ENCODE data around the gene EGF. TPM values are rescaled to one million over a fixed set of nuclear protein-coding genes. Genes with fewer than 3 reads are reported as not detected.
"Not testable (repeated sequence)": the region's sequence is repeated elsewhere in the genome, so short reads cannot be mapped to it uniquely, and the experiment has no call there.

Gene EGF
- total and polyA plus RNA-seq, 5 donors from 2014 or later = 2.1 TPM; not detected in 4

GRCh38 chr4:110032603-110033002, 119.9 kb downstream of the EGF start:
- Histone ChIP-seq H3K9me3 (ENCODE audit: control insufficient read depth in 2 of 2, low read length in 2 of 2) (no peaks in the 10 kb centered on the region), H3K27me3 (ENCODE audit: control insufficient read depth, insufficient read depth, low read length) (peaks cover 6% of the 10 kb centered on the region), H3K36me3 (ENCODE audit: control insufficient read depth, insufficient read depth, low read length) (no peaks in the 10 kb centered on the region), H3K4me1 (ENCODE audit: control insufficient read depth, insufficient read depth, low read length, poor library complexity, severe bottlenecking) (no peaks in the 10 kb centered on the region), H3K27ac (ENCODE audit: insufficient read depth, low read length, poor library complexity, severe bottlenecking) (no peak overlapping the region), H3K4me3 (ENCODE audit: low read depth, low read length) (no peak overlapping the region)
- no peak for DNase-seq
- H3K27ac Mint-ChIP-seq = no peak overlapping the region
- no peaks in the 10 kb centered on the region for H3K4me1 Mint-ChIP-seq
- H3K9me3 Mint-ChIP-seq = no peaks in the 10 kb centered on the region
- no peak overlapping the region for H3K4me3 Mint-ChIP-seq
- no peaks in the 10 kb centered on the region for H3K36me3 Mint-ChIP-seq
- H3K27me3 Mint-ChIP-seq = peaks cover 37% of the 10 kb centered on the region
- no peak for ATAC-seq (ENCODE audit: low read depth in 2 of 2)

- Mint-ChIP-seq H3K4me3 (no peak overlapping the region), H3K4me1 (no peaks in the 10 kb centered on the region), H3K27ac (no peak overlapping the region), H3K36me3 (no peaks in the 10 kb centered on the region), H3K27me3 (peaks cover 45% of the 10 kb centered on the region), H3K9me3 (no peaks in the 10 kb centered on the region)
- no peaks in the 10 kb centered on the region for H3K9me3 ChIP-seq (ENCODE audit: control insufficient read depth in 2 of 2, low read length in 2 of 2)
- H3K27me3 ChIP-seq (ENCODE audit: control insufficient read depth, insufficient read depth, low read length) = peaks cover 4% of the 10 kb centered on the region
- H3K4me3 ChIP-seq (ENCODE audit: low read depth, low read length) = no peak overlapping the region
- H3K4me1 ChIP-seq (ENCODE audit: control insufficient read depth, insufficient read depth, low read length, poor library complexity, severe bottlenecking) = no peaks in the 10 kb centered on the region
- H3K36me3 ChIP-seq (ENCODE audit: control insufficient read depth, insufficient read depth, low read length) = no peaks in the 10 kb centered on the region
- ATAC-seq (ENCODE audit: low read depth in 2 of 2) = no peak
- no peak for DNase-seq
- H3K27ac ChIP-seq (ENCODE audit: insufficient read depth, low read length, poor library complexity, severe bottlenecking) = no peak overlapping the region
These were observed 120.8 kb downstream of the EGF start for GRCh38 chr4:110033355-110034025.

- Mint-ChIP-seq H3K4me3 (no peak overlapping the region), H3K36me3 (no peaks in the 10 kb centered on the region), H3K27me3 (peaks cover 45% of the 10 kb centered on the region), H3K27ac (no peak overlapping the region), H3K4me1 (no peaks in the 10 kb centered on the region), H3K9me3 (no peaks in the 10 kb centered on the region)
- Histone ChIP-seq H3K27ac (ENCODE audit: insufficient read depth, low read length, poor library complexity, severe bottlenecking) (no peak overlapping the region), H3K36me3 (ENCODE audit: control insufficient read depth, insufficient read depth, low read length) (no peaks in the 10 kb centered on the region), H3K4me1 (ENCODE audit: control insufficient read depth, insufficient read depth, low read length, poor library complexity, severe bottlenecking) (no peaks in the 10 kb centered on the region), H3K27me3 (ENCODE audit: control insufficient read depth, insufficient read depth, low read length) (peaks cover 4% of the 10 kb centered on the region), H3K9me3 (ENCODE audit: control insufficient read depth in 2 of 2, low read length in 2 of 2) (no peaks in the 10 kb centered on the region), H3K4me3 (ENCODE audit: low read depth, low read length) (no peak overlapping the region)
- DNase-seq = peak in 1 of 3 donors; percentile 7
- no peak for ATAC-seq (ENCODE audit: low read depth in 2 of 2)
These were observed 121.3 kb downstream of the EGF start for GRCh38 chr4:110034026-110034393.

GRCh38 chr4:110039164-110039563, 126.5 kb downstream of the EGF start:
- not testable (repeated sequence) for H3K4me1 Mint-ChIP-seq; H3K27me3 ChIP-seq (ENCODE audit: control insufficient read depth, insufficient read depth, low read length); H3K9me3 Mint-ChIP-seq; DNase-seq; H3K4me3 Mint-ChIP-seq; H3K27ac Mint-ChIP-seq; H3K4me1 ChIP-seq (ENCODE audit: control insufficient read depth, insufficient read depth, low read length, poor library complexity, severe bottlenecking); H3K4me3 ChIP-seq (ENCODE audit: low read depth, low read length); ATAC-seq (ENCODE audit: low read depth in 2 of 2); H3K9me3 ChIP-seq (ENCODE audit: control insufficient read depth in 2 of 2, low read length in 2 of 2); H3K36me3 Mint-ChIP-seq; H3K27ac ChIP-seq (ENCODE audit: insufficient read depth, low read length, poor library complexity, severe bottlenecking); H3K36me3 ChIP-seq (ENCODE audit: control insufficient read depth, insufficient read depth, low read length)
- peaks cover 44% of the 10 kb centered on the region for H3K27me3 Mint-ChIP-seq

GRCh38 chr4:110041735-110042134, 129.1 kb downstream of the EGF start:
- Mint-ChIP-seq H3K36me3 (no peaks in the 10 kb centered on the region), H3K27me3 (peaks cover 38% of the 10 kb centered on the region), H3K27ac (no peak overlapping the region), H3K9me3 (no peaks in the 10 kb centered on the region), H3K4me3 (no peak overlapping the region), H3K4me1 (peaks cover 0 to 2% (median 0%) of the 10 kb centered on the region in 4 donors)
- DNase-seq (no peak), ATAC-seq (ENCODE audit: low read depth in 2 of 2) (no peak)
- no peaks in the 10 kb centered on the region for H3K36me3 ChIP-seq (ENCODE audit: control insufficient read depth, insufficient read depth, low read length)
- H3K4me3 ChIP-seq (ENCODE audit: low read depth, low read length) = no peak overlapping the region
- H3K9me3 ChIP-seq (ENCODE audit: control insufficient read depth in 2 of 2, low read length in 2 of 2) = no peaks in the 10 kb centered on the region
- H3K27ac ChIP-seq (ENCODE audit: insufficient read depth, low read length, poor library complexity, severe bottlenecking) = no peak overlapping the region
- no peaks in the 10 kb centered on the region for H3K27me3 ChIP-seq (ENCODE audit: control insufficient read depth, insufficient read depth, low read length)
- no peaks in the 10 kb centered on the region for H3K4me1 ChIP-seq (ENCODE audit: control insufficient read depth, insufficient read depth, low read length, poor library complexity, severe bottlenecking)

- Histone ChIP-seq H3K4me3 (ENCODE audit: low read depth, low read length) (no peak overlapping the region), H3K27me3 (ENCODE audit: control insufficient read depth, insufficient read depth, low read length) (no peaks in the 10 kb centered on the region), H3K4me1 (ENCODE audit: control insufficient read depth, insufficient read depth, low read length, poor library complexity, severe bottlenecking) (no peaks in the 10 kb centered on the region), H3K27ac (ENCODE audit: insufficient read depth, low read length, poor library complexity, severe bottlenecking) (no peak overlapping the region), H3K36me3 (ENCODE audit: control insufficient read depth, insufficient read depth, low read length) (no peaks in the 10 kb centered on the region), H3K9me3 (ENCODE audit: control insufficient read depth in 2 of 2, low read length in 2 of 2) (no peaks in the 10 kb centered on the region)
- Mint-ChIP-seq H3K27ac (no peak overlapping the region), H3K4me3 (no peak overlapping the region), H3K9me3 (no peaks in the 10 kb centered on the region), H3K36me3 (no peaks in the 10 kb centered on the region), H3K27me3 (peaks cover 30% of the 10 kb centered on the region), H3K4me1 (peaks cover 0 to 2% (median 0%) of the 10 kb centered on the region in 4 donors)
- no peak for ATAC-seq (ENCODE audit: low read depth in 2 of 2)
- DNase-seq = no peak
These were observed 130.1 kb downstream of the EGF start for GRCh38 chr4:110042545-110043517.

- Mint-ChIP-seq H3K4me3 (no peak overlapping the region), H3K9me3 (no peaks in the 10 kb centered on the region), H3K27ac (no peak overlapping the region), H3K27me3 (peaks cover 20% of the 10 kb centered on the region), H3K4me1 (peaks cover 0 to 2% (median 0%) of the 10 kb centered on the region in 4 donors), H3K36me3 (no peaks in the 10 kb centered on the region)
- DNase-seq = no peak
- no peaks in the 10 kb centered on the region for H3K27me3 ChIP-seq (ENCODE audit: control insufficient read depth, insufficient read depth, low read length)
- ATAC-seq (ENCODE audit: low read depth in 2 of 2) = no peak
- H3K4me1 ChIP-seq (ENCODE audit: control insufficient read depth, insufficient read depth, low read length, poor library complexity, severe bottlenecking) = no peaks in the 10 kb centered on the region
- H3K9me3 ChIP-seq (ENCODE audit: control insufficient read depth in 2 of 2, low read length in 2 of 2) = no peaks in the 10 kb centered on the region
- no peak overlapping the region for H3K4me3 ChIP-seq (ENCODE audit: low read depth, low read length)
- no peaks in the 10 kb centered on the region for H3K36me3 ChIP-seq (ENCODE audit: control insufficient read depth, insufficient read depth, low read length)
- no peak overlapping the region for H3K27ac ChIP-seq (ENCODE audit: insufficient read depth, low read length, poor library complexity, severe bottlenecking)
These were observed 133.9 kb downstream of the EGF start for GRCh38 chr4:110046588-110047049.
